Mesodermal cell (in vitro differentiated cells): ENCODE measurements around the gene PDGFRB.

Experiments
- H3K27ac ChIP-seq: 2 replicates; pipeline ENCODE4 v1.7.0; 2013; ENCODE audit warnings: mild to moderate bottlenecking, low read depth, low read length, moderate library complexity; ENCODE audit not compliant: severe bottlenecking
- H3K36me3 ChIP-seq: 2 replicates; pipeline ENCODE4 v1.7.1; 2013; ENCODE audit warnings: mild to moderate bottlenecking, low read length, moderate library complexity; ENCODE audit not compliant: control insufficient read depth, insufficient read depth
- H3K4me1 ChIP-seq: one replicate; pipeline ENCODE4 v1.7.1; 2013; ENCODE audit warnings: mild to moderate bottlenecking, low read length; ENCODE audit not compliant: insufficient read depth, control insufficient read depth, poor library complexity, severe bottlenecking
- H3K4me3 ChIP-seq: 2 replicates; pipeline ENCODE4 v1.7.0; 2013; ENCODE audit warnings: low read length, control low read depth, mild to moderate bottlenecking; ENCODE audit not compliant: insufficient read depth, poor library complexity, severe bottlenecking; ENCODE audit errors: extremely low read depth
- H3K9me3 ChIP-seq: 2 replicates; pipeline ENCODE4 v1.7.1; 2013; ENCODE audit warnings: mild to moderate bottlenecking, low read length, moderate library complexity; ENCODE audit not compliant: control insufficient read depth
- WGBS, 2 experiments: methylation state at CpG; one replicate each; pipeline ENCODE4 v1.1.5; 2013; ENCODE audit warnings: missing lambda C conversion rate in 2 of 2; ENCODE audit not compliant: insufficient coverage in 2 of 2; 5-methylcytosine and 5-hydroxymethylcytosine counted together

Gene PDGFRB

DNA sequence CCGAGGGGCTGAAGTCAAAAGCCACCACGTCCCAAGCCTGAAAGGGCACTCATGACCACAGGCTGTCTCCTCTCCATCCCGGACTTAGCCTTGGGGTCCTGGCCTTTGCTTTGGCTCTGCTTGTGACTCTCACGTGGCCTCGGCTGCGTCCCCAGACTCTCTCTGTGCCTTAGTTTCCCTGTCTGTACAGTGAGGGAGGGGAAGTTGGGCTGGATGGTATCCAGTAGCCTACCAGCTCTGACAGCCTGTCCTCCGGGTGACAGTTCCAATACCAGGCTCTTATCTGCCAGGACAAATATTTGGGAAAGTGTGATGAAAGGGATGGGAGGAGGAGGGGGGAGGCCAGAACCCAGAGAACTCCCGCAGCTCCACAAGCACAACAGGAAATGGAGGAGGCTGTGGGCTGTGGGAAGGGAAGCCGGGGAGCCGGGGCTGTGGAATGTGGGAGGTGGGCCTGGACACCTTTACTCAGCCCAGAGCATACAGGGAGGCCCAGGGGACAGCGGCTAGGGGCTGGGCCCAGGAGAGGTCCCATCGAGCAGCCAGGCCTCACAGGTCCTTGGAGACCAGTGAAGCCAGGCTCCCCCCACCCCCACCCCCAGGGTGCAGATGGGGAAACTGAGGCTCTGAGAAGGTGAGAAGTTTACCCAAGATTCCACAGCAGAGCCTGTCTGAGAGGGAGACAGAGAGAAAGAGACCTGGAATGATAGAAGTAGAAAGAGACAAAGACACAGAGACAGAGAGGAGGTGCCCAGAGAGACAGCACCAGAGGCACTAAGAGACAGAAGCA, 18.3 kb downstream of the PDGFRB start:
- WGBS, 2 experiments: 50 to 66% methylated on average over 3 to 7 of the region's 12 CpGs
- Histone ChIP-seq H3K4me1 (peaks cover 75% of the 10 kb centered on the region), H3K9me3 (no peaks in the 10 kb centered on the region), H3K4me3 (no peak overlapping the region), H3K36me3 (peaks cover 42% of the 10 kb centered on the region), H3K27ac (peak overlapping the region; percentile 99)

DNA sequence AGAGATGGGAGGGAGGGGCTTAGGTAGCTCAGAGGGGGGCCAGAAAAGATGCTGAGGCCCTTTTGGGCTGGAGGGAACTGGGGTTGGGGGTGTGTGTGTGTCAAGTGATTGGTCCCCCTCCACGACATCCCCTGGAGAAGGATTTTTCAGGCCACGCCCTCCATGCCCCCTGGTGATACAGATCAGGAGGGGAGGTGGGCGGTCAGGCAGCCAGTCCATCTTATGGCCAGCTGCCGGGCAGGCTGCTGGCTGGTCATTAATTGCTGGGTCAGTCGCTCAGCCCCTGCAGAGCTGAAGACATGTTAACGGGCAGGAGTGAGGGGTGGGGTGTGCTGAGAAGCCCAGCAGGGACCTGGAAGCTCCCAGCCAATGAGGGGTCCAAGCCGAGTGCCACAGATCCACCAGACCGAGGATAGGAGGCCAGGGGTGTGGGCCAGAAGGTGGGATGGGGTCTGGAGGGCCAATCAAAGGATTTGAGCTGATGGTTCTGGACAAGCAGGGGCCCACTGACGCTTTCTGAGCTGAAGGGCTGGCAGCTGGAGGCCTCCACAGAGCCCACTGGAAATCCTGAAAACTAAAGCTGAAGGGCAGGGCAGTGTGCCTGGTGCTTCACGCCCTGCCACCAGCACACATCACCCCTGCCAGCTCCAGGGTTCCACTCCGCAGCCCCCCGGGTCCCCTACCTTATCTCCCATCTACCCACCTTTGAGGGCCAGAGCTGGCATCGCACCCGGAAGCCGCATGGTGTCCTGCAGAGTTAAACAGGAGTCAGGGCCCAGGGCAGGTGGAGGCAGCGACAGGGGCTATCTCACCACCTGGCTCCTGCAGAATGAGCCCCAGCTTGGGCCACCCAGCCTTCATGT, 19.1 kb downstream of the PDGFRB start:
- Histone ChIP-seq H3K9me3 (no peaks in the 10 kb centered on the region), H3K27ac (peak overlapping the region; percentile 99), H3K36me3 (peaks cover 50% of the 10 kb centered on the region), H3K4me3 (no peak overlapping the region), H3K4me1 (peaks cover 68% of the 10 kb centered on the region)
- WGBS, 2 experiments: 70 to 72% methylated on average over 15 to 16 of the region's 16 CpGs

DNA sequence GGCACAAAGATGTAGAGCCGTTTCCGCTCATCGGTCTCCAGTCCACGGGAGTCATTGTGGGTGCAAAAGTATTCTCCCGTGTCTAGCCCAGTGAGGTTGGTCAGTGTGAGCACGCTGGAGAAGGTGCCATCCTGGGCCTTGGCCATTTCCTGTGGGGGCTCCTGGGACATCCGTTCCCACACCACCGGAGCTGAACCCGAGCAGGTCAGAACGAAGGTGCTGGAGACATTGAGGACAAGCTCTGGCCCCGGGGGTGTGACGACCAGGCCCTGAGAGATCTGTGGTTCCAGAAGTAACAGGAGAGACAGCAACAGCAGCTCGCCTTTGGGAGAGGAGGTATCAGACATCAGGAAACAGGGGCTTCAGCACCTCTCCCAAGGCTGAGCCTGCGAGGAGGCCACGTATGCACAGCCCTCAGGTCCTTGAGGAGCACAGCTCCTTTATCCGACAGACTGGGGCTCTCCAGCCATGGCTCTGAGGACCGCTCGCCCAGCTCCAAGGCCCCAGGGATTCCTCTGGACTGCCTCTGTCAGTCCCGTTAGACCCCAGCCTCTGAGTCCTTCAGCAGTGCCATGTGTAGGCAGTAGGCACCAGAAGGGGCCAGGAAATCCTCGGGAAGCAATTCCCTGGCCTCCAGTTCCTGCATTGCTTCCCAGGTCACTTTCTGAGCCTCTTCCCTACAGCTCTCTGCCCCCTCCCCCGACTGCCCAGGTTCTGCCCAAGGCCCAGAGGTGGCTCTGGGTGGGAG, 19.9 kb downstream of the PDGFRB start:
- H3K27ac ChIP-seq: peak overlapping the region; percentile 99
- peaks cover 64% of the 10 kb centered on the region for H3K4me1 ChIP-seq
- no peaks in the 10 kb centered on the region for H3K9me3 ChIP-seq
- 89 to 93% methylated on average over 20 of the region's 21 CpGs for WGBS, 2 experiments
- no peak overlapping the region for H3K4me3 ChIP-seq
- peaks cover 48% of the 10 kb centered on the region for H3K36me3 ChIP-seq

DNA sequence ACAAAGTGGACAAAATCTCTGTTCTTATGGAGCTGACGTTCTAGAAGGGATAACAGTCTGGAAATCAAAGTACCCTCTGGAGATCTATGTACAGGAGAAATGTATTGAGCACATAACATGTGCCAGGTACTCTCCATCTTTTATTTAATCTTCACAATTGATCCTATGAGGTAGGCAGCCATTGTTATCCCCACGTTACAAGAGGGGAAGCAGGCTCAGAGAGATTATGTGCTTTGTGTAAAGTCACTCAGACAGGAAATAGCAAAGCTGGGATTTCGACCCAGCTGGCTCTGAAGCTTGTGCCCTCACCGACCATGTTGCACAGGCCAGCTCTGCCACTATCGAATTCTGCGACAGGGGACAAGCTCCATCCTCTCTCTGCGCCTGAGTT, 21.5 kb downstream of the PDGFRB start:
- Histone ChIP-seq H3K4me1 (peaks cover 48% of the 10 kb centered on the region), H3K9me3 (no peaks in the 10 kb centered on the region), H3K36me3 (peaks cover 60% of the 10 kb centered on the region), H3K4me3 (no peak overlapping the region), H3K27ac (no peak overlapping the region)
- 96 to 100% methylated on average over 5 to 6 of the region's 7 CpGs for WGBS, 2 experiments

DNA sequence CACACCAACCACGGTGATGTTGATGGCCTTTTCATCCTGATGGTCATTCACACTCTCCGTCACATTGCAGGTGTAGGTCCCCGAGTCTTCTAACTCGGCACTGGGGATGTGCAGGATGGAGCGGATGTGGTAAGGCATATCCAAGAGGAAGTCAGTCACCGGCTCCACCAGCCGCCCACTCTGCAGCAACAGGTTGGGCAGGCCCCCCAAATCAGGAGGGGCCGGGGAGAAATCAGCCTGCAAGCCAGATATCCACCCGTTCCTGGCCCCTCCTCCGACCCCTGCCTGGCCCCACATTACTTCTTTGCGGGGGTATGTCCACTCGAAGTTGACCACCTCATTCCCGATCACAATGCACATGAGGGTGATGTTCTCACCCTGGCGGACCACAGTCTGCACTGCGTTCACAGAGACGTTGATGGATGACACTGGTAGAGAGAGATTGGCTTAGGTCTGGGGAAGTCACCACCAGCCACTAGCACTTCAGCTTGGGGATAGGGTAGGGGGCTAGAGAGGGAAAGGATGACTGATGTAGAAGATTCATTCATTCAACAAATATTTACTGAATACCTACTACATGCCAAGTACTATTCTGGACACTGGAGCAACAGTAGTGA, 22.0 kb downstream of the PDGFRB start:
- H3K36me3 ChIP-seq: peaks cover 65% of the 10 kb centered on the region
- no peak overlapping the region for H3K27ac ChIP-seq
- H3K4me1 ChIP-seq: peaks cover 45% of the 10 kb centered on the region
- 95 to 96% methylated on average over 14 to 15 of the region's 16 CpGs for WGBS, 2 experiments
- no peaks in the 10 kb centered on the region for H3K9me3 ChIP-seq
- H3K4me3 ChIP-seq: no peak overlapping the region

DNA sequence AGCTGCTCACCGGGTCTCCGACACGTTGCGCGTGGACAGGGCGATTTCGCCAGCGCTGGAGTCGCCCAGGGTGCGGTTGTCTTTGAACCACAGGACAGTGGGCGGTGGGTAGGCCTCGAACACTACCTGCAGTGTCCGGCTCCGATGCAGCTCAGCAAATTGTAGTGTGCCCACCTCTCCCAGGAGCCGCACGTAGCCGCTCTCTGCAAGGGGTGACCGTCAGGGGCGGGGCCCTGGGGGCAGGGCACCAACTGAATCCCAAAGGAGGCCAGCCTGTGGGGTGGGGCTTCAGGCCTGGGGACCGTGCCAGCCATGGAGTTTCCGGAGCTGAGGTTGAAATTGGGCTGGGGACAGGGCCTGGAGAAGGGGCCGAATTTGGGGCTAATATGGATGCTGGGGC, 22.9 kb downstream of the PDGFRB start:
- peaks cover 74% of the 10 kb centered on the region for H3K36me3 ChIP-seq
- WGBS, 2 experiments: 92 to 96% methylated on average over 22 of the region's 22 CpGs
- H3K4me3 ChIP-seq: no peak overlapping the region
- no peak overlapping the region for H3K27ac ChIP-seq
- no peaks in the 10 kb centered on the region for H3K9me3 ChIP-seq
- peaks cover 35% of the 10 kb centered on the region for H3K4me1 ChIP-seq

DNA sequence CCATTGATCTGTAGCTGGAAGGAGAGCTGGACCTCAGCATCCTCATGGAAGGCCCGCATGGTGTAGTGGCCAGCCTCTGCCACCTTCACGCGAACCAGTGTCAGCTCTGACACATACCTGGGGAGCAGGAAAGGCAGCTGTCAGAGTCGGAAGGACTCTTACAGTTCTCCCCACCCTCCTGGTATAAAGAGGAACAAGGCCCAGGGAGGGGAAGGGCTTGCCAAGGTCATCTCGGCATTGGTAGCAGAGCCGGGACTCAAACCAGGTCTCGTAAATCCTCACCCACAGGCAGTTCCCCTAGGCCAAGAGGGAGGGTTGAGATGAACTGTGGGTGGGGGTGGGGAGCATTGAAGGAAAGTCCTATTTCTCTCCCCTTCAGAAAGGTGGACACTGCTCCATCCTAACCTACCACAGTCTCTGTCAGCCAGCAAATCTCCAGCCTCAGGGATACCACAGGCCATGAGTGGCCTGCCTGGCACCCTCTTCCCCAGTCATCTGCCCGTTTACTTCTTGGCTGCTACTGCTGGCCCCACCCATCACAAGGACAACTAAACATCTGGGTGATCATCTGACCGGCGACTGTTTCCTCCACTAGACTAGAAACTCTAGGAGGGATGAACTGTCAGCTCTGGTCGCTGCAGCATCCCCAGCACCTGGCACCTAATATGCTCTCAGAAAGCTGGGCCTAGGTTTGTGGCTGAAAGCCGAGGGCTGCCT, 23.5 kb downstream of the PDGFRB start:
- Histone ChIP-seq H3K36me3 (peaks cover 74% of the 10 kb centered on the region), H3K4me1 (peaks cover 29% of the 10 kb centered on the region), H3K9me3 (no peaks in the 10 kb centered on the region), H3K4me3 (no peak overlapping the region), H3K27ac (no peak overlapping the region)
- 87% methylated on average over 3 to 4 of the region's 12 CpGs for WGBS, 2 experiments

DNA sequence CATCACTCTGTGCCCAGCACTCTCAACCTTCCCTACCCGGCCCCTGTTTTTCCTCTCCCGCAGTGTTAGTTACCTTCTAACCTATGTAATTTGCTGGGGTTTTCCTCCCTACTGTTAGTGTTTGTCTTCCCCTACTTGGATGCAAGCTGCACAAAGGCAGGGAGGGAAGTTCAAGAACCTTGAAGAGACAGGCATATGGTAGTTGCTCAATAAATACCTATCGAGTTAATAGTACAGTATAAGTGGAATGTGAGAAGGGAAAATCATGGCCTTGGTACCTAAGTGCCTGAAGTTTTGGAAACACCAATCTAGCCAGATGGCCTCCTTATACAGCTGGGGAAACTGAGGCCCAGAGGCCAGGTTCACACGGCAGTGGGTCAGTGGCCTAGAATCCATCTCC, 24.2 kb downstream of the PDGFRB start:
- Histone ChIP-seq H3K36me3 (peaks cover 74% of the 10 kb centered on the region), H3K4me3 (no peak overlapping the region), H3K4me1 (peaks cover 22% of the 10 kb centered on the region), H3K27ac (no peak overlapping the region), H3K9me3 (no peaks in the 10 kb centered on the region)
- WGBS, 2 experiments: 81 to 89% methylated on average over 1 to 4 of the region's 4 CpGs

DNA sequence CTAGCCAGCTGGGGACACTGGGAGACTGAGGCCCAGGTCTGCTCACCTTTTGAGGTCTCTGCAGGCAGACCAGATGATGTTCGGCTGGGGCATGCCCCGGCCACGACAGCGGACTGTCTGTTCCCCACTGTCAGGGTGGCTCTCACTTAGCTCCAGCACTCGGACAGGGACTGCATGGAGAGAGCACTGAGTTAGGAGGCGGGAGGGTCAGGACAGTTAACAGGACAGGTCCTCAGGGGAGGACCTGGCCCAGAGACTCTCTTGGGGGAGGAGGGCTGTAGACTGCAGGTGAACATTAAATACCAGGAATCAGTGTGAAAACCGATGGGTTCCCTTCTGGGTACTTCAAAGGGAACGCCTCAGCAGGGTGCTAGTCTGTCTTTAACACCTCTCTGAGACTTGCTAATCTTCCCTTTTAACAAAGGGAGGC, 25.1 kb downstream of the PDGFRB start:
- Histone ChIP-seq H3K36me3 (peaks cover 78% of the 10 kb centered on the region), H3K4me3 (no peak overlapping the region), H3K27ac (no peak overlapping the region), H3K9me3 (no peaks in the 10 kb centered on the region), H3K4me1 (peaks cover 13% of the 10 kb centered on the region)
- 39 to 52% methylated on average over 7 to 8 of the region's 8 CpGs for WGBS, 2 experiments
